Stimulated activated CD4-positive, alpha-beta T cell treated with anti-CD3 and anti-CD28 coated beads, TNF-alpha, amount 100 ng/mL, for 24 hours (primary cell): ENCODE measurements around the gene GOLGA6L2.
"Not testable (repeated sequence)": the region's sequence is repeated elsewhere in the genome, so short reads cannot be mapped to it uniquely, and the experiment has no call there.

ENCODE experiments used
- DNase-seq, 3 experiments: peaks; one replicate each; pipeline ENCODE4 v3.0.0-alpha.2; 2020; ENCODE audit warnings: low read depth in 3 of 3

The GOLGA6L2 gene

GRCh38 chr15:23425327-23425726 is 21.7 kb downstream of the GOLGA6L2 start:
- DNase-seq: not testable (repeated sequence)

GRCh38 chr15:23424111-23424904 is 22.7 kb downstream of the GOLGA6L2 start:
- no peak for DNase-seq

- DNase-seq: no peak
These were observed 23.9 kb downstream of the GOLGA6L2 start for GRCh38 chr15:23422946-23423708.

- no peak for DNase-seq
These were observed 24.7 kb downstream of the GOLGA6L2 start for GRCh38 chr15:23422099-23422945.

- DNase-seq: no peak
These were observed 26.1 kb downstream of the GOLGA6L2 start for GRCh38 chr15:23420806-23421575.

- DNase-seq: no peak
These were observed 30.4 kb downstream of the GOLGA6L2 start for GRCh38 chr15:23416349-23417276.

- DNase-seq: not testable (repeated sequence)
These were observed 31.2 kb downstream of the GOLGA6L2 start for GRCh38 chr15:23415866-23416265.

GRCh38 chr15:23415321-23415865 is 31.6 kb downstream of the GOLGA6L2 start:
- DNase-seq: no peak

- DNase-seq: not testable (repeated sequence)
These were observed 34.0 kb downstream of the GOLGA6L2 start for GRCh38 chr15:23412881-23413600.

GRCh38 chr15:23411841-23412240 is 35.2 kb downstream of the GOLGA6L2 start:
- DNase-seq: no peak

- DNase-seq: no peak
These were observed 43.5 kb downstream of the GOLGA6L2 start for GRCh38 chr15:23403550-23403949.

GRCh38 chr15:23402544-23402943 is 44.5 kb downstream of the GOLGA6L2 start:
- DNase-seq: no peak

GRCh38 chr15:23402140-23402539 is 44.9 kb downstream of the GOLGA6L2 start:
- no peak for DNase-seq

- DNase-seq: no peak
These were observed 45.4 kb downstream of the GOLGA6L2 start for GRCh38 chr15:23401627-23402026.

GRCh38 chr15:23399207-23399606 is 47.8 kb downstream of the GOLGA6L2 start:
- DNase-seq: not testable (repeated sequence)

GRCh38 chr15:23398357-23398756 is 48.7 kb downstream of the GOLGA6L2 start:
- DNase-seq: not testable (repeated sequence)

- DNase-seq: no peak
These were observed 49.3 kb downstream of the GOLGA6L2 start for GRCh38 chr15:23397779-23398178.

GRCh38 chr15:23395832-23396231 is 51.2 kb downstream of the GOLGA6L2 start:
- DNase-seq: no peak

GRCh38 chr15:23395030-23395692 is 51.9 kb downstream of the GOLGA6L2 start:
- DNase-seq: no peak
